Loucy (cell line): ENCODE measurements around the gene ABLIM2.

Experiments used
- H2AFZ ChIP-seq: fragments of 200-600 bp; sonication (generic); 2 replicates; pipeline ENCODE4 v1.6.0; 2016; ENCODE audit warnings: antibody characterized with exemption, mild to moderate bottlenecking, low read length, moderate library complexity
- H3F3A ChIP-seq: fragments of 200-600 bp; 2 replicates; pipeline ENCODE4 v1.6.0; 2016; ENCODE audit warnings: antibody characterized with exemption, low read depth, mild to moderate bottlenecking
- H3K27me3 ChIP-seq: fragments of 200-600 bp; sonication (generic); 2 replicates; pipeline ENCODE4 v1.6.1; 2014; ENCODE audit warnings: low read length, mild to moderate bottlenecking; ENCODE audit not compliant: insufficient read depth, poor library complexity, severe bottlenecking
- H3K36me3 ChIP-seq: fragments of 200-600 bp; sonication (generic); 2 replicates; pipeline ENCODE4 v1.6.1; 2016; ENCODE audit warnings: low read length; ENCODE audit not compliant: insufficient read depth
- H3K4me1 ChIP-seq: fragments of 200-600 bp; sonication (generic); 2 replicates; pipeline ENCODE4 v1.5.1; 2014; ENCODE audit warnings: low read length, mild to moderate bottlenecking; ENCODE audit not compliant: insufficient read depth, poor library complexity, severe bottlenecking
- H3K4me2 ChIP-seq: fragments of 200-600 bp; sonication (generic); 2 replicates; pipeline ENCODE4 v1.6.0; 2014; ENCODE audit warnings: antibody characterized with exemption, low read length, low read depth, mild to moderate bottlenecking; ENCODE audit not compliant: poor library complexity, severe bottlenecking
- H3K4me3 ChIP-seq: fragments of 200-600 bp; sonication (generic); 2 replicates; pipeline ENCODE4 v1.5.1; 2014; ENCODE audit warnings: low read length, mild to moderate bottlenecking, mixed read lengths; ENCODE audit not compliant: poor library complexity, severe bottlenecking
- H3K79me2 ChIP-seq: fragments of 200-600 bp; sonication (generic); 2 replicates; pipeline ENCODE4 v1.6.1; 2014; ENCODE audit warnings: low read length; ENCODE audit not compliant: insufficient read depth
- H3K9ac ChIP-seq: fragments of 200-600 bp; sonication (generic); 2 replicates; pipeline ENCODE4 v1.6.0; 2014; ENCODE audit warnings: mild to moderate bottlenecking, low read depth, low read length, moderate library complexity; ENCODE audit not compliant: poor library complexity, severe bottlenecking
- H3K9me2 ChIP-seq: fragments of 200-600 bp; sonication (generic); replicated peaks from 2 replicates; pipeline ENCODE4 v1.6.1; 2016; ENCODE audit warnings: low read depth, low read length, mixed read lengths
- H3K9me3 ChIP-seq: fragments of 200-600 bp; sonication (generic); 2 replicates; pipeline ENCODE4 v1.6.1; 2014; ENCODE audit warnings: mild to moderate bottlenecking, antibody characterized with exemption, low read length, low read depth; ENCODE audit not compliant: insufficient read depth
- H4K20me1 ChIP-seq: fragments of 200-600 bp; sonication (generic); 2 replicates; pipeline ENCODE4 v1.6.0; 2014; ENCODE audit warnings: antibody characterized with exemption, low read length, mild to moderate bottlenecking; ENCODE audit not compliant: insufficient read depth, poor library complexity, severe bottlenecking
- EZH2phosphoT487 ChIP-seq: fragments of 200-600 bp; IDR thresholded peaks from 2 replicates; pipeline ENCODE4 v1.6.1; 2018; ENCODE audit warnings: antibody characterized with exemption, mild to moderate bottlenecking, moderate library complexity, borderline replicate concordance
- TF ChIP-seq, protein P1 (sequence below): fragments of 200-600 bp; sonication (generic); conservative IDR thresholded peaks from 2 replicates; pipeline ENCODE4 v1.5.1; 2014; ENCODE audit warnings: mild to moderate bottlenecking, antibody characterized with exemption, low read length

ABLIM2 gene

DNA sequence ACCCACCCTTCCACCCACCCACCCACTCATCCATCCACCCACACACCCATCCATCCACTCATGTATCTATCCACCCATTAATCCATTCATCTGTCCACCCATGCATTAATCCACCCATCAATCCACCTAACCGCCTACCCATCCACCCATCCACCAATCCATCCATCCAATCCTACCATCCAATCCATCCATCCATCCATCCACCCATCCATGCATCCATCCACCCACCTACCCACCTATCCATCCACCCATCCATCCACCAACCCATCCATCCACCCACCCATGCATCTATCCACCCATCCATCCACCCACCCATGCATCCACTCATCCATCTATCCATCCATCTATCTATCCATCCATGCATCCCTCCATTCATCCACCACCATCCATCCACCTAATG lies 184.2 kb downstream of the ABLIM2 start:
- no peaks in the 10 kb centered on the region for H3K9me2 ChIP-seq
- no peaks in the 10 kb centered on the region for H3K36me3 ChIP-seq
- no peaks in the 10 kb centered on the region for H4K20me1 ChIP-seq
- no peak for TF ChIP-seq EZH2phosphoT487
- TF ChIP-seq, protein P1, sequence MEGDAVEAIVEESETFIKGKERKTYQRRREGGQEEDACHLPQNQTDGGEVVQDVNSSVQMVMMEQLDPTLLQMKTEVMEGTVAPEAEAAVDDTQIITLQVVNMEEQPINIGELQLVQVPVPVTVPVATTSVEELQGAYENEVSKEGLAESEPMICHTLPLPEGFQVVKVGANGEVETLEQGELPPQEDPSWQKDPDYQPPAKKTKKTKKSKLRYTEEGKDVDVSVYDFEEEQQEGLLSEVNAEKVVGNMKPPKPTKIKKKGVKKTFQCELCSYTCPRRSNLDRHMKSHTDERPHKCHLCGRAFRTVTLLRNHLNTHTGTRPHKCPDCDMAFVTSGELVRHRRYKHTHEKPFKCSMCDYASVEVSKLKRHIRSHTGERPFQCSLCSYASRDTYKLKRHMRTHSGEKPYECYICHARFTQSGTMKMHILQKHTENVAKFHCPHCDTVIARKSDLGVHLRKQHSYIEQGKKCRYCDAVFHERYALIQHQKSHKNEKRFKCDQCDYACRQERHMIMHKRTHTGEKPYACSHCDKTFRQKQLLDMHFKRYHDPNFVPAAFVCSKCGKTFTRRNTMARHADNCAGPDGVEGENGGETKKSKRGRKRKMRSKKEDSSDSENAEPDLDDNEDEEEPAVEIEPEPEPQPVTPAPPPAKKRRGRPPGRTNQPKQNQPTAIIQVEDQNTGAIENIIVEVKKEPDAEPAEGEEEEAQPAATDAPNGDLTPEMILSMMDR = no peak
- no peak overlapping the region for H3K4me3 ChIP-seq
- H3K4me2 ChIP-seq = no peak overlapping the region
- H3K79me2 ChIP-seq = no peaks in the 10 kb centered on the region
- H2AFZ ChIP-seq = no peak overlapping the region
- no peaks in the 10 kb centered on the region for H3F3A ChIP-seq
- H3K9me3 ChIP-seq = no peaks in the 10 kb centered on the region; the same call in 1 of the 2 replicates
- H3K27me3 ChIP-seq = no peaks in the 10 kb centered on the region
- no peaks in the 10 kb centered on the region for H3K4me1 ChIP-seq
- H3K9ac ChIP-seq = no peak overlapping the region

GRCh38 chr4:7973545-7973981 lies 185.1 kb downstream of the ABLIM2 start:
- H3K4me1 ChIP-seq = no peaks in the 10 kb centered on the region
- H3K4me2 ChIP-seq = no peak overlapping the region
- H2AFZ ChIP-seq = no peak overlapping the region

GRCh38 chr4:7971881-7972500 lies 186.6 kb downstream of the ABLIM2 start:
- no peaks in the 10 kb centered on the region; the same call in 1 of the 2 replicates for H3K9me3 ChIP-seq
- H3K4me2 ChIP-seq = no peak overlapping the region
- H4K20me1 ChIP-seq = no peaks in the 10 kb centered on the region
- no peak overlapping the region for H3K4me3 ChIP-seq
- H3K4me1 ChIP-seq = no peaks in the 10 kb centered on the region
- no peaks in the 10 kb centered on the region for H3K27me3 ChIP-seq
- no peaks in the 10 kb centered on the region for H3K79me2 ChIP-seq
- H3K36me3 ChIP-seq = no peaks in the 10 kb centered on the region
- H3F3A ChIP-seq = no peaks in the 10 kb centered on the region
- no peak overlapping the region for H3K9ac ChIP-seq
- H3K9me2 ChIP-seq = no peaks in the 10 kb centered on the region
- TF ChIP-seq, protein P1 = no peak
- TF ChIP-seq EZH2phosphoT487 = no peak
- H2AFZ ChIP-seq = no peak overlapping the region

More at GRCh38 chr4:7973545-7973981, 185.1 kb downstream of the ABLIM2 start:
- Histone ChIP-seq H3K9me3 (no peaks in the 10 kb centered on the region; the same call in 1 of the 2 replicates), H3K9me2 (no peaks in the 10 kb centered on the region), H3K4me3 (no peak overlapping the region), H3K9ac (no peak overlapping the region), H3K27me3 (no peaks in the 10 kb centered on the region), H3K36me3 (no peaks in the 10 kb centered on the region), H4K20me1 (no peaks in the 10 kb centered on the region), H3K79me2 (no peaks in the 10 kb centered on the region), H3F3A (no peaks in the 10 kb centered on the region)
- TF ChIP-seq, protein P1 = no peak
- no peak for TF ChIP-seq EZH2phosphoT487
